ENCODE measurements around the gene ZKSCAN3. TPM values are rescaled to one million over a fixed set of nuclear protein-coding genes. Genes with fewer than 3 reads are reported as not detected.

ZKSCAN3 gene
- total and polyA plus RNA-seq, 2 donors (not counting 1 experiment from before 2014, with no cell fraction given): 4.0 to 11.9 TPM

DNA sequence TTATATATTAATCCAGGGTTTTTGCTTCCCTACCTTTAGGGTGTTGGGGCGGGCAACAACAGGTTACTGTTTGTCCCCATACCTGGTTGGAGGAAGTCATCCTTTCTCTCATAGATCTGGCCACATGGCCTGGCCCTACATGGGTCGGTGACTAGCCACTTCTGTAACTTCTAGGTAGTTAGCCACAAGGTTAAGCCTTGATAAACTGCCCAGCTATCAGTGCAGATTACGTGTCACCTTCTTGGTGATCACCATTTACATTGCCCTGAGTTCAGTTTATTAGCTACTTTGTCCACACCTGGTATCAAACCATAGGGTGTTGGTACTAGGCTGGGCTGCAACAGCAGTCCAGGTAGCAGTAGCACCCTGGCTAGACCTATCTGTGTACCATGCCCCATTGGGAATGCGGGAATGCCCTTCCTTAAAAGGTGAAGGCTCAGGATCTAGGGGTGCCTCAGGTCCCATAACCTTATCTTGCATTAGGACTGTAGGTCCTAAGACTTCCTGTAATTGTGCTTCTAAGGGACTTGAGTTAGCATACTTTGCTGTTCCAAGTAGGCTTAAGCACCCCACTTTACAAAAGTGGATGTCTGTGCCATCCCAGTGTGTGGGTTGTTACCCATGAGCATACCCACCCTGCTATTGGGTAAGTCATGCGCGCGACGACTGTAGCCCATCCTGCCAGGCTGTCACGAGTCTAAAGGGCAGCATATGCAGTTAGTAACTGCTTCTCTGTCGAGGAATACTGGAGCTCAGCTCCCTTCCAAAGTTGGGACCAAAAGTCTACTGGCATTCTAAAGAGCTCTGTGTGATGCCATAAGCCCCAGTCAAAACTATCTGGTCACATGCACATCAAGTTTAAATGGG lies 5.2 kb downstream of the ZKSCAN3 start:
- Mint-ChIP-seq H3K27ac (peak overlapping the region; percentile 5), H3K4me3 (peak overlapping the region; percentile 99), H3K4me1 (peaks cover 28% of the 10 kb centered on the region), H3K9me3 (ENCODE audit: insufficient read depth) (no peaks in the 10 kb centered on the region), H3K27me3 (no peaks in the 10 kb centered on the region)
- Histone ChIP-seq H3K27me3 (replicated peaks in 1 of 4; ENCODE audit: control extremely low read depth in 1 of 4, control insufficient read depth in 3 of 4, insufficient read depth in 4 of 4, low read length in 3 of 4) (no peaks in the 10 kb centered on the region), H3K4me1 (ENCODE audit: control insufficient read depth in 2 of 2, insufficient read depth in 2 of 2, low read length in 2 of 2) (peaks cover 11 to 24% of the 10 kb centered on the region in 2 donors), H3K9me3 (ENCODE audit: control extremely low read depth in 1 of 3, control insufficient read depth in 2 of 3, insufficient read depth in 1 of 3, low read length in 2 of 3) (peaks cover 0 to 12% (median 0%) of the 10 kb centered on the region in 3 donors), H3K36me3 (replicated peaks in 1 of 2; ENCODE audit: control extremely low read depth in 1 of 2, control insufficient read depth in 1 of 2, extremely low read depth in 1 of 2, insufficient read depth in 2 of 2, low read length in 1 of 2) (no peaks in the 10 kb centered on the region), H2AFZ (ENCODE audit: insufficient read depth, low read depth, low read length, poor library complexity, severe bottlenecking) (no peak overlapping the region), H4K20me1 (ENCODE audit: control insufficient read depth, insufficient read depth, low read length, poor library complexity, severe bottlenecking) (peaks cover 13% of the 10 kb centered on the region), H3K27ac (ENCODE audit: low read length in 2 of 2) (no peak overlapping the region), H3K9ac (ENCODE audit: low read length) (no peak overlapping the region), H3K79me2 (ENCODE audit: control insufficient read depth, insufficient read depth, low read length) (peaks cover 72% of the 10 kb centered on the region), H3K4me3 (ENCODE audit: control extremely low read depth in 1 of 5, extremely low read depth in 1 of 5, insufficient read depth in 1 of 5, low read depth in 2 of 5, low read length in 4 of 5) (no peak overlapping the region), H3K4me2 (replicated peaks; ENCODE audit: low read depth, low read length, poor library complexity, severe bottlenecking) (peak overlapping the region; percentile 74)
- DNase-seq (no peak), ATAC-seq (ENCODE audit: low read depth) (no peak)
- CTCF ChIA-PET: interaction anchor here (0.9 to 4.5 kb wide), 26 partner anchors 11 to 1195 kb away, joined by 3 to 37 read pairs (median 6); partner anchors contain the start of genes PGBD1, ZKSCAN4, ZKSCAN8 and ZSCAN16
- 95% methylated on average over 9 of the region's 10 CpGs for WGBS (ENCODE audit: insufficient coverage)
- POLR2A ChIA-PET: interaction anchor here (0.6 to 0.7 kb wide), 2 partner anchors 453 to 464 kb away, joined by 3 to 5 read pairs; a partner anchor contains a TSS
- TF ChIP-seq EZH2 (IDR thresholded peaks at IDR 0.05; ENCODE audit: borderline replicate concordance, insufficient read depth, low read depth, low read length, poor library complexity, severe bottlenecking) (no peak), CTCF (IDR thresholded peaks at IDR 0.05) (no peak)
- intact Hi-C loops (cut with micrococcal nuclease): no loop called here

Data from B cell (primary cell).